K562 (cell line): ENCODE data around the gene PHF10. TPM values are rescaled to one million over a fixed set of nuclear protein-coding genes. Genes with fewer than 3 reads are reported as not detected.

ENCODE experiments used
- ARID1B ChIP-seq: fragments of 450-650 bp; IDR thresholded peaks from 2 replicates; pipeline ENCODE4 v1.6.1; 2016; ENCODE audit warnings: antibody characterized with exemption, mild to moderate bottlenecking, inconsistent platforms
- ATF7 ChIP-seq: fragments of 450-650 bp; IDR thresholded peaks from 2 replicates; pipeline ENCODE4 v1.7.1; 2014; ENCODE audit warnings: mild to moderate bottlenecking, moderate library complexity
- CBFA2T3 ChIP-seq: fragments of 450-650 bp; IDR thresholded peaks from 2 replicates; pipeline ENCODE4 v1.6.1; 2017
- FOXK2 ChIP-seq, 2 experiments: fragments of 450-650 bp; IDR thresholded peaks in 1 of 2; conservative IDR thresholded peaks in 1 of 2; 2 replicates each; pipeline ENCODE4 v1.6.1; 2016; ENCODE audit warnings: low read depth in 2 of 2, mild to moderate bottlenecking in 1 of 2
- HDAC3 ChIP-seq: fragments of 450-650 bp; IDR thresholded peaks from 2 replicates; pipeline ENCODE4 v1.6.1; 2018; ENCODE audit warnings: borderline replicate concordance, mild to moderate bottlenecking, moderate library complexity; ENCODE audit not compliant: partially characterized antibody
- HDAC6 ChIP-seq: IDR thresholded peaks from 2 replicates; pipeline ENCODE4 v1.6.1; 2012; ENCODE audit warnings: low read depth, mild to moderate bottlenecking, control low read depth, inconsistent platforms, low read length, moderate library complexity
- HNRNPLL ChIP-seq: fragments of 200-400 bp; formaldehyde crosslinking; IDR thresholded peaks from 2 replicates; pipeline ENCODE4 v1.6.1; 2017; ENCODE audit warnings: low read length, low read depth, mild to moderate bottlenecking; ENCODE audit not compliant: poor library complexity, severe bottlenecking
- MAFK ChIP-seq: IDR thresholded peaks from 2 replicates; pipeline ENCODE4 v1.6.1; 2011; ENCODE audit warnings: low read length, improper control_type of control experiment
- MAZ ChIP-seq, 2 experiments: fragments of 450-650 bp in 1 of 2; sonication (generic) in 1 of 2; formaldehyde crosslinking; IDR thresholded peaks in 1 of 2; conservative IDR thresholded peaks in 1 of 2; 2 replicates each; pipeline versions ENCODE4 v1.4.0 to v1.5.0; 2020; ENCODE audit warnings: mild to moderate bottlenecking in 1 of 2, missing genetic modification reagents in 1 of 2
- NCOR1 ChIP-seq: fragments of 450-650 bp; IDR thresholded peaks from 2 replicates; pipeline ENCODE4 v1.6.1; 2016; ENCODE audit warnings: mild to moderate bottlenecking, moderate library complexity
- NEUROD1 ChIP-seq: fragments of 150-350 bp; IDR thresholded peaks from 2 replicates; pipeline ENCODE4 v1.6.1; 2014; ENCODE audit warnings: borderline replicate concordance, low read length, low read depth; ENCODE audit not compliant: partially characterized antibody
- NR2C1 ChIP-seq, 2 experiments: fragments of 450-650 bp; IDR thresholded peaks; 2 replicates each; pipeline ENCODE4 v1.6.1; 2017; ENCODE audit warnings: mild to moderate bottlenecking in 2 of 2, antibody characterized with exemption in 1 of 2, inconsistent platforms in 1 of 2, missing compliant biosample characterization in 1 of 2, missing genetic modification characterization in 1 of 2
- NRF1 ChIP-seq, 2 experiments: fragments of 450-650 bp; IDR thresholded peaks in 1 of 2; conservative IDR thresholded peaks in 1 of 2; 2 replicates each; pipeline ENCODE4 v1.6.1; 2014; ENCODE audit warnings: mild to moderate bottlenecking in 2 of 2
- RHOXF2B ChIP-seq: fragments of 250-450 bp; sonication (Bioruptor Pico); conservative IDR thresholded peaks from 2 replicates; pipeline ENCODE4 v1.5.1; 2021
- SAP30 ChIP-seq: fragments of 200-600 bp; sonication (generic); IDR thresholded peaks from 2 replicates; pipeline ENCODE4 v1.6.1; 2012; ENCODE audit warnings: borderline replicate concordance, low read depth, mild to moderate bottlenecking, moderate library complexity, low read length, control low read depth, inconsistent platforms; ENCODE audit not compliant: insufficient read depth, poor library complexity, severe bottlenecking
- SMARCE1 ChIP-seq: fragments of 450-650 bp; IDR thresholded peaks from 2 replicates; pipeline ENCODE4 v1.7.1; 2016; ENCODE audit warnings: mild to moderate bottlenecking
- SOX6 ChIP-seq: fragments of 450-650 bp; IDR thresholded peaks from 2 replicates; pipeline ENCODE4 v1.6.1; 2014; ENCODE audit warnings: mild to moderate bottlenecking
- TAF1 ChIP-seq: IDR thresholded peaks from 2 replicates; pipeline ENCODE4 v1.6.1; 2011; ENCODE audit warnings: mild to moderate bottlenecking, low read length, moderate library complexity; ENCODE audit not compliant: insufficient read depth, control insufficient read depth, severe bottlenecking; ENCODE audit errors: extremely low read depth
- TCF3 ChIP-seq: sonication (generic); formaldehyde crosslinking; IDR thresholded peaks from 2 replicates; pipeline ENCODE4 v1.4.0; 2020; ENCODE audit warnings: mild to moderate bottlenecking, missing genetic modification reagents
- YY1 ChIP-seq, 3 experiments: IDR thresholded peaks; 2 replicates each; pipeline ENCODE4 v1.6.1; 2011; ENCODE audit warnings: low read length in 2 of 3, mild to moderate bottlenecking in 2 of 3, moderate library complexity in 2 of 3, borderline replicate concordance in 1 of 3, control low read depth in 1 of 3, low read depth in 1 of 3; ENCODE audit not compliant: insufficient read depth in 3 of 3, insufficient replicate concordance in 2 of 3, control insufficient read depth in 1 of 3, insufficient read length in 1 of 3; ENCODE audit errors: extremely low read depth in 1 of 3
- ZC3H4 ChIP-seq: sonication (generic); formaldehyde crosslinking; IDR thresholded peaks from 2 replicates; pipeline ENCODE4 v1.9.0; 2021; ENCODE audit warnings: missing genetic modification reagents, borderline replicate concordance
- polyA plus RNA-seq, 8 experiments: library from polyadenylated mRNA; depleted of rRNA in 4 of 8; stranded (reverse) in 5 of 8; unstranded in 3 of 8; fragments of >200 nt; fragmentation: Nextera tagmentation in 2 of 8; fragmentation: Illumina TruSeq in 1 of 8; extraction: Ambion mirVana in 2 of 8; extraction: Trizol in 1 of 8; gene quantifications; 2 replicates each; pipeline versions ENCODE4 v1.2.1 to v1.2.3, GENCODE V29; 2011 to 2014; ENCODE audit warnings: inconsistent platforms in 1 of 8, missing spikeins in 1 of 8
- total RNA-seq, 7 experiments: library from RNA; depleted of rRNA in 6 of 7; stranded (reverse); fragments of >200 nt in 6 of 7; fragmentation: Illumina TruSeq in 2 of 7; extraction: Trizol in 2 of 7; gene quantifications; 2 replicates each; pipeline versions ENCODE4 v1.2.1 to v1.2.3, GENCODE V29; 2011 to 2021; ENCODE audit warnings: low replicate concordance in 1 of 7
- TF ChIP-seq, protein P1 (sequence below), 2 experiments: fragments of 450-650 bp in 1 of 2; sonication (generic) in 1 of 2; formaldehyde crosslinking in 1 of 2; IDR thresholded peaks in 1 of 2; conservative IDR thresholded peaks in 1 of 2; 2 replicates each; pipeline versions ENCODE4 v1.6.1 to v1.8.1; 2016 to 2023; ENCODE audit warnings: mild to moderate bottlenecking in 2 of 2, moderate library complexity in 2 of 2, inconsistent platforms in 1 of 2, missing genetic modification reagents in 1 of 2
- TF ChIP-seq, protein P2 (sequence below): fragments of 450-650 bp; conservative IDR thresholded peaks from 2 replicates; pipeline ENCODE4 v1.6.1; 2016; ENCODE audit warnings: missing genetic modification characterization, low read depth, mild to moderate bottlenecking, control low read depth, missing compliant biosample characterization

The PHF10 gene
- total and polyA plus RNA-seq, 9 of the 15 experiments (the other 6 are each of a cell fraction or from before 2014, with no cell fraction given) = 23.9 to 88.9 (median 46.0) TPM

DNA sequence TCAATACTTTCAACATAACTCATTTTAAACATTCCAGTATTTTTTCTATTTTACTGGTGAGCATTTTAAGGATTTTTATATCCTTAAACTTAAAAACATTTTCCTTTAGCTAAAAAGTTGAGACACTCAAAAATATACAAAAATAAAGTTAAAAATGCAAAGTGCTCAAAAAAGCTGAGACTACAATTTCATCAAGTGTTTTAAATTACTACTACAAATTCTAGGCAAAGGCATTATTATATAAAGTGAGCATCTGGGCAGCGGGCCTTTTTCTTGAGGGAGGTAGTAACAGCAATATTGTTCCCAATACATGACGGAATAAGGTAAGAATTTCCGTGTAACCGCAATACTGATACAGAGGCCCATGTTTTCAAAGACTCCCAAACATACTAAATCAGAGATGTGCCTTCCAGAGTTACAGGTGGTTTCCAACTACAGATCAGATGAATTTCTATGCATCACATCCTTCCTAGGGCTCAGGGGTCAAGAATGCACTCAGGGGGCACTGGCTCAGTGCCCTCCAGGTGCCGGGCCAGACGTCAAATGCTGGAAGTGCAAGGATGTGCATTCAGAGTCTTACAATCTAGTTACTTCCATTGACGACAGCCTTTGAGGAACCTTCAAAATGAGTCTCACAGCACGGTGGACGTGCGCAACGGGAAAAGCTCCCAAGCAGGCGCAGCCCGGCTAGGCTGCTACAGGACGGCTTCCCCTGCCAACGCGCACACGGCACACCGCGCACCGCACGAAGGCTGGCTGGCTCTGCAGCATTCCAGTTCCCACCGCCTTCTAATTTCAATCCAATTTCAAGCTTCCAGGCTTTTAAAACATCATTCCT is 1.7 kb downstream of the PHF10 start (continued):
- TF ChIP-seq HNRNPLL = peak; percentile 68
- TF ChIP-seq, protein P1, sequence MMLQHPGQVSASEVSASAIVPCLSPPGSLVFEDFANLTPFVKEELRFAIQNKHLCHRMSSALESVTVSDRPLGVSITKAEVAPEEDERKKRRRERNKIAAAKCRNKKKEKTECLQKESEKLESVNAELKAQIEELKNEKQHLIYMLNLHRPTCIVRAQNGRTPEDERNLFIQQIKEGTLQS (IDR thresholded peaks at IDR 0.05) = peak; percentile 77
- TF ChIP-seq, protein P1 (CRISPR knock-in tag; conservative IDR thresholded peaks at IDR 0.05) = 0 out of 2 replicates have a peak, but pooled peaks have one; percentile 32
- TF ChIP-seq TAF1 = peak; percentile 17
- TF ChIP-seq RHOXF2B (CRISPR knock-in tag) = no peak
- peak; percentile 50; the same call in 1 of the 2 replicates for TF ChIP-seq ARID1B
- 0 out of 2 replicates have a peak, but pooled peaks have one; percentile 66 for TF ChIP-seq HDAC6
- TF ChIP-seq ATF7 = peak; percentile 77
- TF ChIP-seq MAFK = no peak
- peak; percentile 12 for TF ChIP-seq SAP30
- 0 out of 2 replicates have a peak, but pooled peaks have one; percentile 8 for TF ChIP-seq SOX6
- 0 out of 2 replicates have a peak, but pooled peaks have one; percentile 24 for TF ChIP-seq NR2C1 (IDR thresholded peaks at IDR 0.05)
- TF ChIP-seq NR2C1 (tag; IDR thresholded peaks at IDR 0.05) = no peak
- TF ChIP-seq ZC3H4 (CRISPR knock-in tag) = peak; percentile 90; the same call in 1 of the 2 replicates
- no peak for TF ChIP-seq TCF3 (CRISPR knock-in tag)
- peak; percentile 11; the same call in 1 of the 2 replicates for TF ChIP-seq CBFA2T3
- TF ChIP-seq SMARCE1 = peak; percentile 47; the same call in 1 of the 2 replicates
- peak in 1 of 3 experiments; percentile 13 for TF ChIP-seq YY1 (IDR thresholded peaks at IDR 0.05; ENCODE audit: borderline replicate concordance in 1 of 3, control insufficient read depth in 1 of 3, extremely low read depth in 1 of 3, insufficient read depth in 3 of 3, insufficient read length in 1 of 3, insufficient replicate concordance in 2 of 3, low read depth in 1 of 3, low read length in 2 of 3)
- TF ChIP-seq, protein P2, sequence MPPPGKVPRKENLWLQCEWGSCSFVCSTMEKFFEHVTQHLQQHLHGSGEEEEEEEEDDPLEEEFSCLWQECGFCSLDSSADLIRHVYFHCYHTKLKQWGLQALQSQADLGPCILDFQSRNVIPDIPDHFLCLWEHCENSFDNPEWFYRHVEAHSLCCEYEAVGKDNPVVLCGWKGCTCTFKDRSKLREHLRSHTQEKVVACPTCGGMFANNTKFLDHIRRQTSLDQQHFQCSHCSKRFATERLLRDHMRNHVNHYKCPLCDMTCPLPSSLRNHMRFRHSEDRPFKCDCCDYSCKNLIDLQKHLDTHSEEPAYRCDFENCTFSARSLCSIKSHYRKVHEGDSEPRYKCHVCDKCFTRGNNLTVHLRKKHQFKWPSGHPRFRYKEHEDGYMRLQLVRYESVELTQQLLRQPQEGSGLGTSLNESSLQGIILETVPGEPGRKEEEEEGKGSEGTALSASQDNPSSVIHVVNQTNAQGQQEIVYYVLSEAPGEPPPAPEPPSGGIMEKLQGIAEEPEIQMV (tag) = no peak
- TF ChIP-seq NCOR1 = no peak
- 0 out of 4 replicates have a peak, but pooled peaks of 1 of the 2 experiments have one; percentile 28 for TF ChIP-seq FOXK2 (conservative IDR thresholded peaks at IDR 0.05 in 1 of 2, IDR thresholded peaks at IDR 0.05 in 1 of 2; ENCODE audit: low read depth in 2 of 2)
- TF ChIP-seq MAZ (CRISPR knock-in tag; conservative IDR thresholded peaks at IDR 0.05 in 1 of 2, IDR thresholded peaks at IDR 0.05 in 1 of 2) = peak in 1 of 2 experiments; percentile 9; a peak in 1 of 4 replicates
- TF ChIP-seq NRF1 (conservative IDR thresholded peaks at IDR 0.05 in 1 of 2, IDR thresholded peaks at IDR 0.05 in 1 of 2) = peak; percentile 80 to 82
- TF ChIP-seq HDAC3 = peak; percentile 37
- TF ChIP-seq NEUROD1 = peak; percentile 15
